ENCODE data around the gene POU5F1. TPM values are rescaled to one million over a fixed set of nuclear protein-coding genes. Genes with fewer than 3 reads are reported as not detected.
A peak's percentile ranks its signal among the peaks of the same experiment; 100 is the strongest.

POU5F1 gene
- total and polyA plus RNA-seq, 2 of the 4 experiments (the other 2 are of a cell fraction) = not detected

- Histone ChIP-seq H3K56ac (ENCODE audit: extremely low read depth, insufficient read depth, low read length) (no peak overlapping the region), H4K8ac (ENCODE audit: low read depth in 2 of 2, low read length in 2 of 2) (no peak overlapping the region), H3K4ac (ENCODE audit: low read depth, low read length) (no peak overlapping the region), H3K9me3 (ENCODE audit: control insufficient read depth, insufficient read depth, low read length) (no peaks in the 10 kb centered on the region), H3K14ac (replicated peaks; ENCODE audit: low read depth, low read length) (no peak overlapping the region), H3K23ac (ENCODE audit: low read depth, low read length) (0 out of 2 replicates have a peak overlapping the region, but pooled peaks have one; percentile 24), H2BK20ac (ENCODE audit: low read depth, low read length) (0 out of 2 replicates have a peak overlapping the region, but pooled peaks have one; percentile 82), H3K27ac (ENCODE audit: insufficient read depth, low read length) (no peak overlapping the region), H4K5ac (ENCODE audit: low read depth, low read length) (no peak overlapping the region), H2AK5ac (ENCODE audit: low read depth, low read length) (peak overlapping the region; percentile 74), H2BK120ac (ENCODE audit: low read depth, low read length) (no peak overlapping the region), H2AK9ac (replicated peaks; ENCODE audit: low read depth, low read length, poor library complexity) (peak overlapping the region; percentile 57), H2AFZ (replicated peaks; ENCODE audit: low read length, poor library complexity) (no peak overlapping the region), H3K27me3 (ENCODE audit: control insufficient read depth, insufficient read depth, low read length) (peaks cover 6% of the 10 kb centered on the region; the same call in 1 of the 2 replicates), H3K79me1 (ENCODE audit: low read depth in 1 of 2, low read length in 2 of 2) (peaks cover 0 to 9% of the 10 kb centered on the region in 2 experiments; a peak in 2 of 4 replicates), H2BK5ac (ENCODE audit: low read depth, low read length, poor library complexity, severe bottlenecking) (no peak overlapping the region), H3K4me1 (ENCODE audit: control insufficient read depth, insufficient read depth, low read length) (peaks cover 11% of the 10 kb centered on the region), H3K36me3 (ENCODE audit: control insufficient read depth, insufficient read depth, low read length) (no peaks in the 10 kb centered on the region), H3K18ac (ENCODE audit: low read depth, low read length) (no peak overlapping the region), H3K4me2 (ENCODE audit: low read depth, low read length) (no peak overlapping the region), H4K20me1 (ENCODE audit: insufficient read depth, low read length) (no peaks in the 10 kb centered on the region), H3K4me3 (ENCODE audit: insufficient read depth, low read depth, low read length) (no peak overlapping the region), H4K91ac (ENCODE audit: insufficient read depth, low read depth, low read length) (no peak overlapping the region), H3K9me1 (ENCODE audit: insufficient read depth, low read length) (peaks cover 15% of the 10 kb centered on the region), H3K9ac (ENCODE audit: low read depth, low read length) (no peak overlapping the region), H2BK15ac (ENCODE audit: low read depth, low read length) (peak overlapping the region; percentile 78; the same call in 2 of the 3 replicates)
- dilution Hi-C loops (cut with HindIII; ENCODE audit: low sequenced_read_pairs, unreplicated experiment) (no loop called here), intact Hi-C loops (cut with micrococcal nuclease) (no loop called here), in situ Hi-C loops (cut with MboI; ENCODE audit: low sequenced_read_pairs) (no loop called here)
- no TSS peak for BruUV-seq (replicated peaks)
- ATAC-seq (ENCODE audit: low read depth) (no peak), DNase-seq (no peak)
- WGBS, 2 experiments (ENCODE audit: extremely low coverage in 2 of 2, insufficient read length in 1 of 2) = 91% methylated on average over 7 of the region's 12 CpGs; no CpG with 5 or more reads in 1 of the 2 experiments
- ChIA-PET CTCF (interaction anchor here (0.8 to 3.4 kb wide), 2 partner anchors 29 to 36 kb away, joined by 3 to 10 read pairs; no protein-coding TSS in a partner anchor), POLR2A (ENCODE audit: unreplicated experiment) (no interaction called here)
- TF ChIP-seq CEBPB (IDR thresholded peaks at IDR 0.05; ENCODE audit: low read depth, low read length) (no peak), MXI1 (IDR thresholded peaks at IDR 0.05; ENCODE audit: borderline replicate concordance, low read depth, low read length) (no peak), CHD1 (IDR thresholded peaks at IDR 0.05; ENCODE audit: low read depth, low read length) (no peak), RFX5 (IDR thresholded peaks at IDR 0.05; ENCODE audit: low read depth, low read length) (no peak), POLR2A (IDR thresholded peaks at IDR 0.05; ENCODE audit: low read depth, low read length) (no peak), RCOR1 (IDR thresholded peaks at IDR 0.05; ENCODE audit: insufficient replicate concordance, low read length) (no peak), NFE2L2 (IDR thresholded peaks at IDR 0.05; ENCODE audit: low read depth, low read length) (no peak), ELK1 (IDR thresholded peaks at IDR 0.05; ENCODE audit: borderline replicate concordance, low read depth, low read length) (no peak), MAZ (IDR thresholded peaks at IDR 0.05; ENCODE audit: borderline replicate concordance, low read depth, low read length) (no peak), SMC3 (IDR thresholded peaks at IDR 0.05; ENCODE audit: low read depth, low read length) (no peak), CTCF (conservative IDR thresholded peaks at IDR 0.05; ENCODE audit: low read depth, low read length) (no peak), BHLHE40 (IDR thresholded peaks at IDR 0.05; ENCODE audit: low read depth, low read length) (no peak), MAFK (IDR thresholded peaks at IDR 0.05; ENCODE audit: low read depth, low read length) (no peak), USF2 (IDR thresholded peaks at IDR 0.05; ENCODE audit: low read depth, low read length) (no peak)
These were observed 54.4 kb downstream of the POU5F1 start for GRCh38 chr6:31115941-31116560.
